ENCODE measurements around the gene ZNF227.

ZNF227 gene

DNA sequence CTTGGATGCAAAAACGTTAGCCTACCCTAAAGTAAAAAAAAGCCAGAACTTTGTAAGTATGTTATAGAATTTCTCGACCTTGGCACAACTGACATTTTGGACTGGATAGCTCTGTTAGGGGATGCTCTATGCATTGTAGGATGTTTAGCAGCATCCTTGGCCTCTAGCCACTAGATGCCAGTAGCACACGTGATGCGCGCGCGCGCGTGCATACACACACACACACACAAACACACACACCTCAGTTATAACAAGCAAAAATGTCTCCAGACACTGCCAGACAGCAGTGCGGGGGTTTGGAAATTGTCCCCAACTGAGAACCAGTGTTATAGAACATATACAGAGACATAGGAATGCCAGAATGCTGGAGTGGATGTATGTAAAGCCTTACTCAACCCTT is 30.2 kb upstream of the ZNF227 start:
- no peak for DNase-seq (ENCODE audit: low read depth in 1 of 2, low spot score in 1 of 2)
- TF ChIP-seq SPI1 (IDR thresholded peaks at IDR 0.05; ENCODE audit: borderline replicate concordance, low read depth) = no peak
- no peak for TF ChIP-seq GABPA (IDR thresholded peaks at IDR 0.05; ENCODE audit: low read depth)
- no peak for TF ChIP-seq POLR2AphosphoS5 (IDR thresholded peaks at IDR 0.05; ENCODE audit: low read depth)
- TF ChIP-seq, protein P1, sequence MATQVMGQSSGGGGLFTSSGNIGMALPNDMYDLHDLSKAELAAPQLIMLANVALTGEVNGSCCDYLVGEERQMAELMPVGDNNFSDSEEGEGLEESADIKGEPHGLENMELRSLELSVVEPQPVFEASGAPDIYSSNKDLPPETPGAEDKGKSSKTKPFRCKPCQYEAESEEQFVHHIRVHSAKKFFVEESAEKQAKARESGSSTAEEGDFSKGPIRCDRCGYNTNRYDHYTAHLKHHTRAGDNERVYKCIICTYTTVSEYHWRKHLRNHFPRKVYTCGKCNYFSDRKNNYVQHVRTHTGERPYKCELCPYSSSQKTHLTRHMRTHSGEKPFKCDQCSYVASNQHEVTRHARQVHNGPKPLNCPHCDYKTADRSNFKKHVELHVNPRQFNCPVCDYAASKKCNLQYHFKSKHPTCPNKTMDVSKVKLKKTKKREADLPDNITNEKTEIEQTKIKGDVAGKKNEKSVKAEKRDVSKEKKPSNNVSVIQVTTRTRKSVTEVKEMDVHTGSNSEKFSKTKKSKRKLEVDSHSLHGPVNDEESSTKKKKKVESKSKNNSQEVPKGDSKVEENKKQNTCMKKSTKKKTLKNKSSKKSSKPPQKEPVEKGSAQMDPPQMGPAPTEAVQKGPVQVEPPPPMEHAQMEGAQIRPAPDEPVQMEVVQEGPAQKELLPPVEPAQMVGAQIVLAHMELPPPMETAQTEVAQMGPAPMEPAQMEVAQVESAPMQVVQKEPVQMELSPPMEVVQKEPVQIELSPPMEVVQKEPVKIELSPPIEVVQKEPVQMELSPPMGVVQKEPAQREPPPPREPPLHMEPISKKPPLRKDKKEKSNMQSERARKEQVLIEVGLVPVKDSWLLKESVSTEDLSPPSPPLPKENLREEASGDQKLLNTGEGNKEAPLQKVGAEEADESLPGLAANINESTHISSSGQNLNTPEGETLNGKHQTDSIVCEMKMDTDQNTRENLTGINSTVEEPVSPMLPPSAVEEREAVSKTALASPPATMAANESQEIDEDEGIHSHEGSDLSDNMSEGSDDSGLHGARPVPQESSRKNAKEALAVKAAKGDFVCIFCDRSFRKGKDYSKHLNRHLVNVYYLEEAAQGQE (IDR thresholded peaks at IDR 0.05; ENCODE audit: insufficient replicate concordance, low read depth) = no peak
- TF ChIP-seq, protein P2, sequence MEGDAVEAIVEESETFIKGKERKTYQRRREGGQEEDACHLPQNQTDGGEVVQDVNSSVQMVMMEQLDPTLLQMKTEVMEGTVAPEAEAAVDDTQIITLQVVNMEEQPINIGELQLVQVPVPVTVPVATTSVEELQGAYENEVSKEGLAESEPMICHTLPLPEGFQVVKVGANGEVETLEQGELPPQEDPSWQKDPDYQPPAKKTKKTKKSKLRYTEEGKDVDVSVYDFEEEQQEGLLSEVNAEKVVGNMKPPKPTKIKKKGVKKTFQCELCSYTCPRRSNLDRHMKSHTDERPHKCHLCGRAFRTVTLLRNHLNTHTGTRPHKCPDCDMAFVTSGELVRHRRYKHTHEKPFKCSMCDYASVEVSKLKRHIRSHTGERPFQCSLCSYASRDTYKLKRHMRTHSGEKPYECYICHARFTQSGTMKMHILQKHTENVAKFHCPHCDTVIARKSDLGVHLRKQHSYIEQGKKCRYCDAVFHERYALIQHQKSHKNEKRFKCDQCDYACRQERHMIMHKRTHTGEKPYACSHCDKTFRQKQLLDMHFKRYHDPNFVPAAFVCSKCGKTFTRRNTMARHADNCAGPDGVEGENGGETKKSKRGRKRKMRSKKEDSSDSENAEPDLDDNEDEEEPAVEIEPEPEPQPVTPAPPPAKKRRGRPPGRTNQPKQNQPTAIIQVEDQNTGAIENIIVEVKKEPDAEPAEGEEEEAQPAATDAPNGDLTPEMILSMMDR (IDR thresholded peaks at IDR 0.05; ENCODE audit: insufficient read depth, low read length) = no peak
- Histone ChIP-seq H3K27ac (replicated peaks) (no peak overlapping the region), H3K4me3 (replicated peaks; ENCODE audit: insufficient read depth, low read length) (no peak overlapping the region), H3K27me3 (ENCODE audit: insufficient read depth, poor library complexity, severe bottlenecking) (no peaks in the 10 kb centered on the region)

DNA sequence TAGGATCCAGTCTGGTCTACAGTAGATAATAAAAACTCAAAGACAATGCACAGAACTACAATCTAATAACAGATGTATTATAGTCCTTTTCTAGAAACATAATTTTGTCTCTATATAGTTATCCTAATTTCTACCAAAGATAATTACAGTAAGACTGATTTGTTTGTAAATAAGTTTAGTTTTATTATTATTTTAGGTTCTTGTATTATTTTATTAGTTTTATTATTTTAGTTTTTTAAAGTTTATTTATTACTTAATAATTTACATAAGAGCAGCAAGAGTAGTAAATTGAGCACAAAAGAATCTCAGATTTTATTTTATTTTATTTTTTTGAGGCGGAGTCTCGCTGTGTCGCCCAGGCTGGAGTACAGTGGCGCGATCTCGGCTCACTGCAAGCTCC is 22.3 kb upstream of the ZNF227 start:
- Histone ChIP-seq H3K27ac (replicated peaks) (no peak overlapping the region), H3K27me3 (ENCODE audit: insufficient read depth, poor library complexity, severe bottlenecking) (no peaks in the 10 kb centered on the region), H3K4me3 (replicated peaks; ENCODE audit: insufficient read depth, low read length) (no peak overlapping the region)
- DNase-seq (ENCODE audit: low read depth in 1 of 2, low spot score in 1 of 2) = no peak
- TF ChIP-seq SPI1 (IDR thresholded peaks at IDR 0.05; ENCODE audit: borderline replicate concordance, low read depth) = no peak
- TF ChIP-seq POLR2AphosphoS5 (IDR thresholded peaks at IDR 0.05; ENCODE audit: low read depth) = no peak
- TF ChIP-seq, protein P2 (IDR thresholded peaks at IDR 0.05; ENCODE audit: insufficient read depth, low read length) = no peak
- TF ChIP-seq, protein P1 (IDR thresholded peaks at IDR 0.05; ENCODE audit: insufficient replicate concordance, low read depth) = no peak
- TF ChIP-seq GABPA (IDR thresholded peaks at IDR 0.05; ENCODE audit: low read depth) = no peak

DNA sequence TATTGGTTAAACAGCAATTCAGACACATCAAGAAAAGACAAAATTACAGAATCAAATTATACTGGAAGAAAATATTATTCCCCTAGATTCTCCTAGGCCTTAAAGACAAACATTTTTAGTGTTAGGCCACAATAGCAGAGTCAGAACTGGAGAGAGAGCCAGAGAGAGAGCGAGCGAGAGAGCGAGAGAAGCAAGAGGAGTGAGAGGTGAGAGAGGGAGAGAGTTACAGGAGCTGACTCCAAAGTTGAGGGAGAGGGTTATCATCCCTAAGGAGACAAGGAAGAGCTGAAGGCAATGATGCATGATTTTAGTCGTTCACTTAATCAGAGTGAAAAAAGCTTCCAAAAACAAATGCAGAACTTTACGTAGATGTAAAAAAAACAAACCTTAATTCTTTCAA is 20.2 kb upstream of the ZNF227 start:
- TF ChIP-seq GABPA (IDR thresholded peaks at IDR 0.05; ENCODE audit: low read depth) = no peak
- TF ChIP-seq, protein P2 (IDR thresholded peaks at IDR 0.05; ENCODE audit: insufficient read depth, low read length) = no peak
- no peak for TF ChIP-seq POLR2AphosphoS5 (IDR thresholded peaks at IDR 0.05; ENCODE audit: low read depth)
- no peak for TF ChIP-seq SPI1 (IDR thresholded peaks at IDR 0.05; ENCODE audit: borderline replicate concordance, low read depth)
- TF ChIP-seq, protein P1 (IDR thresholded peaks at IDR 0.05; ENCODE audit: insufficient replicate concordance, low read depth) = no peak
- no peak for DNase-seq (ENCODE audit: low read depth in 1 of 2, low spot score in 1 of 2)
- H3K27me3 ChIP-seq (ENCODE audit: insufficient read depth, poor library complexity, severe bottlenecking) = no peaks in the 10 kb centered on the region
- H3K27ac ChIP-seq (replicated peaks) = no peak overlapping the region
- no peak overlapping the region for H3K4me3 ChIP-seq (replicated peaks; ENCODE audit: insufficient read depth, low read length)
